HS-5 (cell line): ENCODE results near the gene TUBB1.
A peak's percentile ranks its signal among the peaks of the same experiment; 100 is the strongest.
"Not testable (repeated sequence)": the region's sequence is repeated elsewhere in the genome, so short reads cannot be mapped to it uniquely, and the experiment has no call there.

Experiments
- DNase-seq: peaks from one replicate; pipeline ENCODE4 v3.0.0-alpha.2; 2012; ENCODE audit warnings: low read depth

The TUBB1 gene

DNA sequence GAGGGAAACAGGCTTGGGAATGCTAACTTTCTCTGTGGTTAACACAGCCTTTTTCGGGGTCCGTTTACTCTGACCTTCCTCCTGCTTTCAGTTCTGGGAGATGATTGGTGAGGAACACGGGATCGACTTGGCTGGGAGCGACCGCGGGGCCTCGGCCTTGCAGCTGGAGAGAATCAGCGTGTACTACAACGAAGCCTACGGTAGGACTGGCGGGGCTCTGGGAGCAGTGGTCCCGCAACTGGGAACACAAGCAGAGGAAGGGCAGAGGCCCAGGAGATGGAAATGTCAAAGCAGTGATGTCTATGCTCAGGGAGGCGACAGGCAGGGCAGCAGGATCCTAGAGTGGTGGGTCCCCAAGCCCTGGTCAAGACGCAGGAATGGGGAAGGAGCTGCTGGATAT is 3.5 kb downstream of the TUBB1 start:
- DNase-seq: no peak

DNA sequence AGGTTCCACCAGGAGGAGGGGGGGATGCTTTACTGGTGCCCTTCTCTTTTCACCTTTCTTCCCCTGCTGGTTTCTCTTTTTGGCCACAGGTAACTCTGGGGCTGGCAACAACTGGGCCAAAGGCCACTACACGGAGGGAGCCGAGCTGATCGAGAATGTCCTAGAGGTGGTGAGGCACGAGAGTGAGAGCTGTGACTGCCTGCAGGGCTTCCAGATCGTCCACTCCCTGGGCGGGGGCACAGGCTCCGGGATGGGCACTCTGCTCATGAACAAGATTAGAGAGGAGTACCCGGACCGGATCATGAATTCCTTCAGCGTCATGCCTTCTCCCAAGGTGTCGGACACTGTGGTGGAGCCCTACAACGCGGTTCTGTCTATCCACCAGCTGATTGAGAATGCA is 4.4 kb downstream of the TUBB1 start:
- DNase-seq: no peak

DNA sequence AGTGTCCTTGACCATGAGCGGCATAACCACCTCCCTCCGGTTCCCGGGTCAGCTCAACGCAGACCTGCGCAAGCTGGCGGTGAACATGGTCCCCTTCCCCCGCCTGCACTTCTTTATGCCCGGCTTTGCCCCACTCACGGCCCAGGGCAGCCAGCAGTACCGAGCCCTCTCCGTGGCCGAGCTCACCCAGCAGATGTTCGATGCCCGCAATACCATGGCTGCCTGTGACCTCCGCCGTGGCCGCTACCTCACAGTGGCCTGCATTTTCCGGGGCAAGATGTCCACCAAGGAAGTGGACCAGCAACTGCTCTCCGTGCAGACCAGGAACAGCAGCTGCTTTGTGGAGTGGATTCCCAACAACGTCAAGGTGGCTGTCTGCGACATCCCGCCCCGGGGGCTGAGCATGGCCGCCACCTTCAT is 4.9 kb downstream of the TUBB1 start:
- no peak for DNase-seq

DNA sequence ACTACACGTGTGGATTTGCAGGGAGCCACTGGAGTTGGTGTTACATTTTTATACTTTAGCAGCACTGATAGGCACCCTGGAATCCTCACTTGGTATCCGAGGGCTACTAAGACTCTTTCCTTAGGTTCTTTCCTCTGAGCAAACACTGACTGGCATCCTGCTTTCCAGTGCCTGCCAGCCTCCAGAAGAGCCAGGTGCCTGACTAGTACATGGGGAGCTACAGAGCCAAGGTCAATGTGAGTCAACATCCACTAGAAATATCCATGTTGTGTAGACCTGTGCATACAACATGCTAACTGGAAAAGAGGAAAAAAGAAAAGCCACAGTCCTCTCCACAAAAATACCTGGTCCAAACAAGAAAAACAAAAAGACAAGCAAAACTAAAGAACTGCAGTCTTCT is 5.9 kb downstream of the TUBB1 start:
- no peak for DNase-seq

DNA sequence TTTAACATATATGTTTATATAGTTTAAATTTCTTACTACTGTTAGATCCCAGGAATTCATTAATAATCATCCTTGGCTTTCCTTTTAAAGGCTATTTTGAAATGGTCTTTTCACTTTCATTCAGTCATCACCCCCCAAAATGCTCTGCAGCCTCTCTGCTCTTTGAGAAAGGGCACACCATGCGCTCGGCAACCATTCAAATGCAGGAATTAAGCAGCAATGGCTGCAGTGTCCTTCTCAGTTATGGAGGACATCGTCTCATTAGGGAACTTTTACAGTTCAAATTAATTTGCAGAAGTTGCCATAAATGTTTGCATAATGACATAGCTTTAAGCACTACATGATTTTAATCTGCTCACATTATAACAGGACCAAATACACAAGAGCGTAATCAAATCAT is 6.3 kb downstream of the TUBB1 start:
- no peak for DNase-seq

DNA sequence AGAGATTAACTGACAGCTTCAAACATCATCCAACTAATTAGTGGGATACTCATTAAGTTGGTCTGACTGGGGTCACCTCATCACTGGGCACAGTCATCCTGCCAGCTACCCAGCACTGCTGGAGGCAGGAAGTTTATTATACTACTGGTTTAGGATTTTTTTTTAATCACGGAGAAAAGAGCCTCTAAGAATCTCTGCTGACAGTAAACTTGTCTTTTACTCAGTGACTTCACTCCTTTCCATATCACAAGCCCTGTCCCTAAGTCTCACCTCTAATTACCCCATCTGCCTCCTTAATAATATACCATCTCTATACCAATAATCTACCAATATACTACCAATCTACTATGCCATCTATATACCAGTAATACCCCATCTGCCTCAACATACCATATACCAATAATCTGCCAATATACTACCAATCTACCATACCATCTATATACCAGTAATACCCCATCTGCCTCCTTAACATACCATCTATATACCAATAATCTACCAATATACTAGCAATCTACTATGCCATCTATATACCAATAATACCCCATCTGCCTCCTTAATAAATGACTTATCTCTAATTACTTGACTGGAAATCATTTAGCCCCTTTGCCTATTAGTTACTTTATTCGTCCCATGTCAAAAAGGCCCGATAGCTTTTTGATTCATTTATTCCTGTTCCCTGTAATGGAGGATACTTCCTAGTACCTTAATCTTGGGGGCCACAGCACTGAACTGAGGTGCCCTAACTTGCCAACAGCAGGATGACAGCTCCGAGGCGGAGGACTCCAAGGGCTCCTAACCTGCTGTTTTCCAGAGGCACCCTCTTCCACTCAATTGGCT is 7.9 kb downstream of the TUBB1 start:
- DNase-seq: no peak

DNA sequence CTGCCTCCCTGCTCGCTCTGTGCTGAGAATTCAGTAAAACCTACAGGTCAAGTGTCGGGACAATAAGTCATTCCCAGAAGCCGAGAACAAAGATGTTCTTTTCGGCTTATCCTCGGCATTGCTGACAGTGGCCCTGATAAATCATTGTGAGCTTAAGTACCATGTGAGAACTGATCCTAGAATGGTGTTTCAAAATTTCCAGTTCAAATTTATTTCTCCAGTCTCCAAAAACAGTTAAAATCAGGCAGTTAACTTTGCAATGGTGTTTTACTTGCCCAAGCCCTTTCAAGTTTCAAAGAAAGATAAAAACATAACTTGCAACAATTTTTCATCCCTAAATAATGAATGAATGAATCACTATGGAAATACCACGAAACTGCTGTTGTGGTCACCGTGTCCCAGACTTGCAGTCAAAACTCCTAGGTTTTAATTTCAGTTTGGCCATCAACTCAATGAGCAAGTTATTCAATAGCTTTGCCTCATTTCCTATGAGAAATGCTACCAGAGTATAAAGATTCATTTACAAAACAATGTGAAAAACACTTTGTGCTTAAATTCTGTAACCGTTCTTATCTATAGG is 8.6 kb downstream of the TUBB1 start:
- DNase-seq: peak; percentile 44

DNA sequence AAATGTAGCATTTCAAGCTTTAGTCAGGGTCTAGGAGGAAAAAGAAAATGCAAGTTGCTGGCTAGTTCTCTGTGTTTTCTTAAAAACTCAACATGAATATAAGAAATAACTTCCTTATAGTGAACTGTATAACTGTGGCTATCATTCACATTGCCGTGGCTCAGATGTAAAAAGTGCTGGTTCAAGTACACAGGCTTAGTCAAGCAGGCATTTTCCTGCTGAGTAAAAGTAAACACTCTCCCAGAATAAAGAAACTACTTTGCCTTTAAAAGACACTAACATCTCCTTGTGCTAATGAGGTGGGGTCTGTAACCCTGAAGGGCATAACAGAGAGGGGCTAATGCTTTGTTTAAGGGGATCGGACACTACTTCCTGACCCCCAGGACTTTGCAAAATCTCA is 9.6 kb downstream of the TUBB1 start:
- no peak for DNase-seq

DNA sequence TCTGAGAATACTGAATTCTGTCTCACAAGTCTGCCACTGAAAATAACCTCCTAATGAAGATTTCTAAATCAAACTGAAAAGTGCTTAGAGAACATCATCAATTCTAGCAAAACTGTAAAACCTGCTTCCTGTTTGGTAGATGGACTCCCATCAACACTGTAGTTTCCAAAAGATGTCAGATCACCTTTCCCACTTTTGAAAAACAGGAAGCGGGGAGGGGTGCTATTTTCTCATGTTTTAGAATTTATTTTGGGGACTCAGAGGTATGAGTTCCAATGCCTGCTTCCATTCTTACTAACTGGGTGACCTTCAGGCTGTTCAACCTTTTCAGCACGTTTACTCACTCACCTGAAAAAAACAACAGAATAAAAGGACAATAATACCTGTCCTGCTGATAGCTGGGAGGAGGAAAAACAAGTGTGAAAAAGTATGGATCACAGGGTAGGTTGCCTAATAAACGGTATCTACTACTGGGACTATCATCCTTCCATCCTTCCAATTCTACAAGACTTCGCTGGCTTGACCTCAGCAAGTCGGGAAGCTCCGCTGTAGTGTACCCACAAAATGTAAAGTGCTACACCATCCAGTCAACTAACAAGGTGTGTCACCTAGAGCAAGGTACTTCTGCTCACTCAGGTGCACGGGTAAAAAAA is 11.8 kb downstream of the TUBB1 start:
- no peak for DNase-seq

DNA sequence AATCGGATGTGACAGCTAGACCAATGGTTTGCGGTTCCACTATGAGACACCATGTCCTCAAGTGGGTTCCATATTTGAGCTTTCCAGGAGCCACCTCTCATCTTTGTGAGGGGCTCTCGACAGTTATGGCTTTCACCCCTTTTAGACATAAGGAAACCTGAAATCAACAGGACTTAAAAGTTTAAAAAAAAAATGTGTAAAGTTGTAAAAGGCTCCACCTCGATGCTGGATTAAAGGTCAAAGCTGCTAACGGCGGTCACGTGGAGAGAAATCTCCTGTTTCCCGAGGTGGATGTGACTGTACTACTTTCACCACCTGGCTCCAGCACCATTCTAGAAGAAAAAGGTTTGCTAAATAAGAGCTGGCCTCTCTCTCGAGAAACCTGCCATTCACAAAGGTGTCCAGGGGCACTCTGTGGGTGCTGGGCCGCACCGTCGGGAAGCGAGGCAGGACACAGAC is 12.4 kb downstream of the TUBB1 start:
- no peak for DNase-seq

DNA sequence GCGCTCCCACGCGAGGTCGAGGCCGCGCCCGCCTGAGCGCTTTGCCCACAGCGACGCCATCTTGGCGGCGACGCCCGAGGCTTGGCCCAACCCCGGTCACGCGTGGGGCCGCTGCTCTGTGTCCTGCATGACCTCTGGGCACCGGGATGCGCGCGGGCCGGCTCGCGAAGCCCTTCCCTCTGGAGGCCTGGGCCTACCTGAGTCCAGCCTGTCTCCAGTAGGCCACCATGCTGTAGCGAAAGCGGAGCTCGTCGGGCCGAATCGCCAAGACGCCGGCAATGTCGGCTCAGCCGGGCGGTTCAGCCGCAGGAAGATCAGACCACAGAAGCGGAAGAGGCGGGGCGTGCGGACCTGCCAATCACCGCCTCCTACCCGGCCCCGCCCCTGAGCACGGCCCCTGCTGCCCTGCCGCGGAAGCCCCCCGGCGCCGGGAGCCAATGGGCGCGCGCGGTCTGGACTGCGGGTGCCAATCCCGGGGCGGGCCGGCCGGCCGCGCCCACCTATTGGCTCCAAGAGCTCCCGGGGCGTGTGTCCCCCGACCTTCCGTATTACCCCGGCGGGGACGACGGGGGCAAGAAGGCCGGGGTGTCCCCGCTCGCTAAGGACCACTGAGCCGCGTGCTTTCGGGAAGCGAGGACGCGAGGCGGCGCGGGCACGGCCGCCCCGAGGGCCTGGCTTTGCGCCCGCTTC is 12.9 kb downstream of the TUBB1 start, which contains the start of gene ATP5F1E:
Gene ATP5F1E (minus strand): TSS at position 313 of the 690 bp plus-strand sequence. CDS start 84 bp downstream, at position 229.
- DNase-seq: peak; percentile 68

DNA sequence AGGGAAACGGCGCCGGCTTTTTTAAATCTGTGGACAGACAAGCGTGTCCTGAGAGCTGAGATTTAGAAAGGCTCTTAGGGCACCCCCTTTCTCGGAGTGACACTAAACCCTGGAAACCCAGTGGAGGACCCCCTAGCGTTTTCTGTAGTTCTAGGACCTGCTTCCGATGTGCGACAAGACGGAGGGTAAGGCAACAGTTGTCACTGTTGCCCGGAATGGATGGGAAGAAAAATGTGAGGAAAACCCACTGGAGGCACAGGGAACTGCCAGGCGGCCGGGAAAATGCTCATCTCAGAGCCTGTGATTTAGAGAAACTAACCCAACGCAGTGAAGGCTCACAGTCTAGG is 13.5 kb downstream of the TUBB1 start:
- no peak for DNase-seq

DNA sequence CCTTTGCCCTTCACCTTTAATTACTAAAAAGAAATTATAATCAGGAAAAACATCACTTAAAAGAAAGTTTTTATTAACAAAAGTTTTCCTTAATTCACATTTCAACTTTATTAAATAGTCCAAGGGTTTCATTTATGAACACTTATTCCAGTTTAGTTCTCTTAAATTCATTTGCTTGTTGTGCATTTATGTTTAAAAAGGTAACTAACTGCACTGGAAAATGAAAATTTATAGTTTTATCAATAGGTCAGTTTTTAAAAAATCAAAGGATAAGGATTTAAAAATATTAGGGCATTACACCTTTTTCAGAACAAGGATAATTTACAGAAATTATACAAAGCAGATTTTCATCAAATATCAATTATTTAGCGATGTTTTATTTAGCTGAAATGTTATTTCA is 13.9 kb downstream of the TUBB1 start:
- no peak for DNase-seq

DNA sequence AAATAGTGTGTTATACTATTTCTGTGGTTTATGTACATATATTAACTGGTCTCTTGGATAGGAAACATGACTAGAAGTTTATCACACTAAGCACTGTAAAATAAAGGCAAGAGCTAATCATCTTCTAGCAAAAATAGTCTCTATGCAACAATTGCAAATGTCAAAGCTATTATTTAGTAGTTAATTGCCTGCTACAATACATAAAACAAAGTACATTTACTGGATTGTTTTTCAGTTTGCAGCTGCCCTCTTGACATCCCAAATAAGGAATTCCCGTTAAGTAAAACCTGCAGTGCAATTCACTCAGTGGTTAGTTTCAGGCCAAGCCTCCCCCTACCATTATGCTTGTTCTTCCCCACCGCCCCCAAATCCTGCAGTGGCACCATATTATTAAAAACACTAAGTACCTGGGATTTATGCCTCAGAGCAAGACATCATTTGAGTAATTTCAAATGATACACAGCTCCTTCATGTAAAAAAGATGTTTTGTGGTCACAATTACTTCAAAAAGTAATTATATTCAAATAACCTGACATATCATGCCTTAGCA is 14.5 kb downstream of the TUBB1 start:
- DNase-seq: no peak

DNA sequence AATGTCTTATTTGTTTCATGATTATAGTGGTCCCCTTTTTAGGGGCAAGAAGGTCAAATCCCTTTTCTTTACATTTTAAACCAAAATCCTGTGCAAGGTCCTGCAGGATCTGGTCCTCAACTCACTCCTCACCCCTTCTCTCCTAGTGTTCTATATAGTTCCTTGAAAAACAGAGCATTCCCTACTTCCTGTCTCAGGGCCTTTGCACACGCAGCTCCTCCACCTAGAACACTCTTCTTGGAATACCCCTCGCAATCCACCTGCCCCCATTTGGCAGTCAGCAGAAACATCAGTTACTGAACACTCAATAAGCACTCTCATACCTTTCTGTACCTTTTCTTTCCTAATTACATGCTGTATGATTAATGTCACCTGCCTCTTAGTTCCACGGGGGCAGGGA is 16.2 kb downstream of the TUBB1 start:
- no peak for DNase-seq

DNA sequence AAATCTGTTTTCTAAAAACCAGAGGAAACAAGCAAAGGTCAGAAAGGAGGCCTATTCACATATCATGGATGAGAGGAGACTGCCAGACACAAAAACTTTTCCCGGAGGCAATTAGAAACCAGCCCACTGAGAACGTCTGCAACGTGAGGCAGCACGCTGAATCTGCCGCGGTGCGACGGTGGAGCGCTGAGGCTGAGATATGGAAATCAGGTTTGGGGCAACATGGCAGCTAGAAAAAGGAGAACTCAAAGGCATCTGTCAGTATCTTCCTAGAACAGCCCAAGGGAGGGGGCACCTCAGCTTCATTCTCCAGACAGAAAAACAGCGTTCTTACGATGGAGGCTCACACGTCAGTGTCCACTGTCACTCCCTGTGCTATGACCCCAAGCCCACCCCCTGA is 18.2 kb downstream of the TUBB1 start:
- DNase-seq: no peak

DNA sequence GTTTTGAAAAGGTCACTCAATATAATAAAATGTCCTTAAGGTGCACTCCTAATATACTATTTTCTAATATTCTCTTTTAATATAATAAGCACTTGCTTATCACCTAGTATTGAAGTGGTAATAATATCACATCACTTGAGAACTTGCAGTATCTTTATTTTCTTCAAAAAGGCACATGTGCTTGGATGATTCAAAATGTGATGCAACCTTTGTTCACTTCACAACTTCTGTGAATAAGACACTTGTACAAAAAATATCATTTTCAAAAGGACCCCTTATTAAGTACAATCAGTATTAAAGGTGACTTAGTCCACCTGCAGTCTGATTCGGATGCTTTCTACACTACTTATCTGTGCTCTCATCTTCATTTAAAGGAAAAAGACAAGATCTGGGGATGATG is 20.0 kb downstream of the TUBB1 start:
- DNase-seq: no peak

DNA sequence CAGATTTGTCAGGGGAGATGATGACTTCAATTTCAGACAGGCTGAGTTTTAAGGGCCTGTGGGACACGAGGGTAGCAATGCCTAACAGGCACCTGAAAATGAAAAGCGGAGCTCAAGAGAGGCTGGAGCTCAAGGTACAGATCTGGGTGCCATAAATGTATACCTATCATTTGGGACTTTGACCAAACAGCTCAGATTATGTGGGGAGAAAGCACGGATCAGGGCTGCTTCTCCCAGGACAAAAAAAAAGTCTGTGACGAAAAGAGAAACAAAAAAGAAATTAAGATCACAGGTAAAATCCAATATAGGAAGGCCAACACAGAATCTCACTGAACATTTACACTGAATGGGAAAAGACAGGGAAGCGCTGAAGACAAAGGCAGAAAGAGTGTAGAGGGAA is 21.4 kb downstream of the TUBB1 start:
- DNase-seq: no peak

DNA sequence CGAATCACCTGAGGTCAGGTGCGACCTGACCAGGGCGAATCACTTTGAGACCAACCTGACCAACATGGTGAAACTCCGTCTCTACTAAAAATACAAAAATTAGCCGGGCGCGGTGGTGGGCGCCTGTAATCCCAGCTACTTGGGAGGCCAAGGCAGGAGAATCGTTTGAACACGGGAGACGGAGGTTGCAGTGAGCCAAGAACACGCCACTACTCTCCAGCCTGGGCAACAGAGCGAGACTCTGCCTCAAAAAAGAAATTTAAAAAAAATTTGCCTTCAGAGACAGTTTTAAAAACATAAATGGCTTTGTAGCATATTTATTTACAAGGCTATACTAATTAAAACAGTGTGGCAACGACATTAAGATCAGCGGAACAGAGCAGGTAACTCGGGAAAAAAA is 22.3 kb downstream of the TUBB1 start:
- DNase-seq: not testable (repeated sequence)

DNA sequence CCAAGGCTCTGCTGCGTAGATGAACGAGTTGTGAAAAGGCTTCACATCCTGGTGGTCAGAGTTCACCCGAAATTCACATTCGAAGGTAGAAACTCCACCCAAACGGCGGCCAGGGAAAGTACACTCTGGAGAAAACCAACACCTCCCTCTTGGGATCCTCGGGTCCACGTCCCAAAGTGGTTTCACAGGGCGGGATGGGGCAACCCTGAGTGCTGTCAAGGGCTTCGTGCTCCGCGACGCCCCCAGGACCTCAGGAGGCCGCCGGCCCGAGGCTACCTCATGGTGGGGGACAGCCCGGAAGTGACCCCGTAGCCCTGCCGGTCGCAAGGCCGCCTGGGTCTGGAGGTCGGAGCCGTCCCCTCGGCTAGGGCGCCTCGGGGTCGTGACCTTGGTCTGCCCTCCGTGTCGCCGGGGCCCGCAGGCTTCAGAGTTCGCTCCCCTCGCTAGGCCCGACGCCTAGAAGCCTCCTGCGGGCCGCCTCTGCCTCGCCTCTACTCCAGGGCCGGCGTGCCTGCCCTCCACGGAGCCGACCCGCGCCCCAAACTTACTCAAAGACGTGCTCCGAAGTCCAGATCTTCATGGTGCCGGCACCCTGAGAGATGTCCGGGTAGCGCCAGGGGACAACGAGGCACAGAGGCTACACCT is 23.0 kb downstream of the TUBB1 start, which contains the start of gene PRELID3B:
Gene PRELID3B (minus strand): TSS at position 636 of the 645 bp plus-strand sequence. CDS start 56 bp downstream, at position 580.
- DNase-seq: no peak

DNA sequence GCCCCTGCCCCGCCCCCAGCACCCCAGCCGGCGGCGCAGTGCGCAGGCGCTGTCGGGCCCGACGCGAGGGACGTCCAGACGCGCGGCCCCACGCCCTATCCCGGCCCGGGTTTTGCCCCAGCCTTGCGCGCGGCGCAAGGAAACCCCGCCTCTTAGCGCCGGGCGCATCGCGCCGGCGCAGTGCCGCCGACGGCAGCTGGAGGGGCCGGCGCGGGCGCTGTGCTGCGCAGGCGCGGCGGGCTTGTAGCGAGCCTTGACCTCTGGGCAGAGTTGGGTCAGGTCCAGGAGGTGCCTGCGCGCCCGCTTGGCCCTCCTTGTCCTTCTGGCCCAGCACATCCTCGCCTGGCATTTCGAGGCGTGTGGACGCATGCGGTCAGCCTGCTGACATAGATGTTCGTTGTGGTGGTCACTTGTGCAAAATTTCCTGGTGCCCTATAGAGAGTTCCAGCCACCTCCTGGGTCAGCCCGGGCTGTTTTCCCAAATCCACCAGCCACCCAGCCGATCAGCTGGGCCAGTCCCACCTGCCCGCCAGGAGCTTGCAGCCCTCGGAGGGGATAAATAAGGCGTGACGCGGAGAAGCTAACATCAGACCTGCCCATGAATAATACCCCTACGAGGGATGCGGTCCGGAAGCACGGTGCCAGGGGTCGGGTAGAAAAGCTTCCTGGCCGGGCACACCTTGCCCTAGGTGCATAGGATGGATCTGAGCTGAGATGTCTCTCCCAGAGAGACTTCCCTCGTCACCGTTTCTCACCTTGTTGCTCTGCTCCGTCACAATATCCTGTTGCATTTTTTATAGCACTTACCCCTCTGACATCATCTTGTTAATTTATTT is 23.8 kb downstream of the TUBB1 start:
- DNase-seq: peak; percentile 68
